ENCODE data around the gene RASGRP3. TPM values are rescaled to one million over a fixed set of nuclear protein-coding genes. Genes with fewer than 3 reads are reported as not detected.

The RASGRP3 gene
- polyA plus RNA-seq, 1 of the 3 experiments (the other 2 are of a cell fraction) = 72.5 TPM

GRCh38 chr2:33607251-33607721, 130.8 kb downstream of the RASGRP3 start:
- no peak overlapping the region for H3K27ac ChIP-seq (ENCODE audit: low read depth in 2 of 2, low read length in 1 of 2)
- H3K79me2 ChIP-seq (ENCODE audit: insufficient read depth) = no peaks in the 10 kb centered on the region
- H3F3A ChIP-seq (replicated peaks; ENCODE audit: insufficient read depth) = no peaks in the 10 kb centered on the region
- no peak overlapping the region for H3K4me3 ChIP-seq (ENCODE audit: low read depth in 2 of 2, low read length in 1 of 2)
- WGBS (ENCODE audit: low lambda C conversion rate) = 26% methylated on average over 4 of the region's 4 CpGs
- H2AFZ ChIP-seq (ENCODE audit: low read depth) = no peak overlapping the region
- POLR2A ChIA-PET = no interaction called here
- no peaks in the 10 kb centered on the region for H3K9me2 ChIP-seq
- CTCF ChIA-PET = no interaction called here
- H3K27me3 ChIP-seq (ENCODE audit: insufficient read depth) = peaks cover 10% of the 10 kb centered on the region; the same call in 1 of the 2 replicates
- H3K4me2 ChIP-seq = no peak overlapping the region
- H4K20me1 ChIP-seq (ENCODE audit: insufficient read depth) = no peaks in the 10 kb centered on the region
- H3K4me1 ChIP-seq (ENCODE audit: control insufficient read depth in 1 of 2, insufficient read depth in 2 of 2, low read depth in 1 of 2, low read length in 1 of 2) = no peaks in the 10 kb centered on the region
- no peak for TF ChIP-seq TEAD4 (IDR thresholded peaks at IDR 0.05; ENCODE audit: borderline replicate concordance, insufficient read depth)
- TF ChIP-seq FOXJ3 (CRISPR knock-in tag; IDR thresholded peaks at IDR 0.05) = no peak
- TF ChIP-seq GABPA (IDR thresholded peaks at IDR 0.05; ENCODE audit: low read depth) = no peak
- TF ChIP-seq JUND (IDR thresholded peaks at IDR 0.05) = no peak
- TF ChIP-seq RCOR1 (IDR thresholded peaks at IDR 0.05; ENCODE audit: low read length) = no peak
- no peak for TF ChIP-seq GATA2 (CRISPR knock-in tag; IDR thresholded peaks at IDR 0.05)
- H3K9me3 ChIP-seq = no peaks in the 10 kb centered on the region
- H3K36me3 ChIP-seq (replicated peaks in 1 of 2; ENCODE audit: control insufficient read depth in 1 of 2, insufficient read depth in 2 of 2, low read length in 1 of 2) = no peaks in the 10 kb centered on the region
- no peak overlapping the region for H3K9ac ChIP-seq
- no peak for DNase-seq

GRCh38 chr2:33607905-33608304, 131.5 kb downstream of the RASGRP3 start:
- CTCF ChIA-PET = no interaction called here
- no peaks in the 10 kb centered on the region for H3F3A ChIP-seq (replicated peaks; ENCODE audit: insufficient read depth)
- no peaks in the 10 kb centered on the region for H3K4me1 ChIP-seq (ENCODE audit: control insufficient read depth in 1 of 2, insufficient read depth in 2 of 2, low read depth in 1 of 2, low read length in 1 of 2)
- no peaks in the 10 kb centered on the region for H4K20me1 ChIP-seq (ENCODE audit: insufficient read depth)
- no peak overlapping the region for H2AFZ ChIP-seq (ENCODE audit: low read depth)
- TF ChIP-seq NFIC (IDR thresholded peaks at IDR 0.05; ENCODE audit: borderline replicate concordance) (no peak), POLR2AphosphoS5 (IDR thresholded peaks at IDR 0.05; ENCODE audit: low read depth, low read length) (no peak), FOSL2 (IDR thresholded peaks at IDR 0.05; ENCODE audit: borderline replicate concordance, low read depth) (no peak), ZBTB33 (IDR thresholded peaks at IDR 0.05; ENCODE audit: borderline replicate concordance, low read depth) (no peak), RCOR1 (IDR thresholded peaks at IDR 0.05; ENCODE audit: low read length) (no peak), MAX (IDR thresholded peaks at IDR 0.05; ENCODE audit: low read depth) (no peak), GATA2 (CRISPR knock-in tag; IDR thresholded peaks at IDR 0.05) (no peak), RAD21 (IDR thresholded peaks at IDR 0.05; ENCODE audit: low read length) (no peak), CHD2 (IDR thresholded peaks at IDR 0.05; ENCODE audit: low read length, partially characterized antibody) (no peak), MXI1 (IDR thresholded peaks at IDR 0.05; ENCODE audit: low read depth, low read length) (no peak), TCF12 (IDR thresholded peaks at IDR 0.05) (no peak), MEF2A (IDR thresholded peaks at IDR 0.05; ENCODE audit: borderline replicate concordance, low read depth) (no peak), RFX5 (IDR thresholded peaks at IDR 0.05; ENCODE audit: low read length) (no peak), JUND (IDR thresholded peaks at IDR 0.05) (no peak), GABPA (IDR thresholded peaks at IDR 0.05; ENCODE audit: low read depth) (no peak)
- TF ChIP-seq, protein P1, sequence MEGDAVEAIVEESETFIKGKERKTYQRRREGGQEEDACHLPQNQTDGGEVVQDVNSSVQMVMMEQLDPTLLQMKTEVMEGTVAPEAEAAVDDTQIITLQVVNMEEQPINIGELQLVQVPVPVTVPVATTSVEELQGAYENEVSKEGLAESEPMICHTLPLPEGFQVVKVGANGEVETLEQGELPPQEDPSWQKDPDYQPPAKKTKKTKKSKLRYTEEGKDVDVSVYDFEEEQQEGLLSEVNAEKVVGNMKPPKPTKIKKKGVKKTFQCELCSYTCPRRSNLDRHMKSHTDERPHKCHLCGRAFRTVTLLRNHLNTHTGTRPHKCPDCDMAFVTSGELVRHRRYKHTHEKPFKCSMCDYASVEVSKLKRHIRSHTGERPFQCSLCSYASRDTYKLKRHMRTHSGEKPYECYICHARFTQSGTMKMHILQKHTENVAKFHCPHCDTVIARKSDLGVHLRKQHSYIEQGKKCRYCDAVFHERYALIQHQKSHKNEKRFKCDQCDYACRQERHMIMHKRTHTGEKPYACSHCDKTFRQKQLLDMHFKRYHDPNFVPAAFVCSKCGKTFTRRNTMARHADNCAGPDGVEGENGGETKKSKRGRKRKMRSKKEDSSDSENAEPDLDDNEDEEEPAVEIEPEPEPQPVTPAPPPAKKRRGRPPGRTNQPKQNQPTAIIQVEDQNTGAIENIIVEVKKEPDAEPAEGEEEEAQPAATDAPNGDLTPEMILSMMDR (IDR thresholded peaks at IDR 0.05) = no peak
- TF ChIP-seq, protein P2, sequence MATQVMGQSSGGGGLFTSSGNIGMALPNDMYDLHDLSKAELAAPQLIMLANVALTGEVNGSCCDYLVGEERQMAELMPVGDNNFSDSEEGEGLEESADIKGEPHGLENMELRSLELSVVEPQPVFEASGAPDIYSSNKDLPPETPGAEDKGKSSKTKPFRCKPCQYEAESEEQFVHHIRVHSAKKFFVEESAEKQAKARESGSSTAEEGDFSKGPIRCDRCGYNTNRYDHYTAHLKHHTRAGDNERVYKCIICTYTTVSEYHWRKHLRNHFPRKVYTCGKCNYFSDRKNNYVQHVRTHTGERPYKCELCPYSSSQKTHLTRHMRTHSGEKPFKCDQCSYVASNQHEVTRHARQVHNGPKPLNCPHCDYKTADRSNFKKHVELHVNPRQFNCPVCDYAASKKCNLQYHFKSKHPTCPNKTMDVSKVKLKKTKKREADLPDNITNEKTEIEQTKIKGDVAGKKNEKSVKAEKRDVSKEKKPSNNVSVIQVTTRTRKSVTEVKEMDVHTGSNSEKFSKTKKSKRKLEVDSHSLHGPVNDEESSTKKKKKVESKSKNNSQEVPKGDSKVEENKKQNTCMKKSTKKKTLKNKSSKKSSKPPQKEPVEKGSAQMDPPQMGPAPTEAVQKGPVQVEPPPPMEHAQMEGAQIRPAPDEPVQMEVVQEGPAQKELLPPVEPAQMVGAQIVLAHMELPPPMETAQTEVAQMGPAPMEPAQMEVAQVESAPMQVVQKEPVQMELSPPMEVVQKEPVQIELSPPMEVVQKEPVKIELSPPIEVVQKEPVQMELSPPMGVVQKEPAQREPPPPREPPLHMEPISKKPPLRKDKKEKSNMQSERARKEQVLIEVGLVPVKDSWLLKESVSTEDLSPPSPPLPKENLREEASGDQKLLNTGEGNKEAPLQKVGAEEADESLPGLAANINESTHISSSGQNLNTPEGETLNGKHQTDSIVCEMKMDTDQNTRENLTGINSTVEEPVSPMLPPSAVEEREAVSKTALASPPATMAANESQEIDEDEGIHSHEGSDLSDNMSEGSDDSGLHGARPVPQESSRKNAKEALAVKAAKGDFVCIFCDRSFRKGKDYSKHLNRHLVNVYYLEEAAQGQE (IDR thresholded peaks at IDR 0.05; ENCODE audit: low read depth, low read length) = no peak
- no peak overlapping the region for H3K27ac ChIP-seq (ENCODE audit: low read depth in 2 of 2, low read length in 1 of 2)
- no peak overlapping the region for H3K4me3 ChIP-seq (ENCODE audit: low read depth in 2 of 2, low read length in 1 of 2)
- H3K9ac ChIP-seq = no peak overlapping the region
- H3K9me2 ChIP-seq = no peaks in the 10 kb centered on the region
- H3K27me3 ChIP-seq (ENCODE audit: insufficient read depth) = peaks cover 13% of the 10 kb centered on the region; the same call in 1 of the 2 replicates
- WGBS (ENCODE audit: low lambda C conversion rate) = 72% methylated on average over 2 of the region's 2 CpGs
- no peaks in the 10 kb centered on the region for H3K9me3 ChIP-seq
- H3K79me2 ChIP-seq (ENCODE audit: insufficient read depth) = no peaks in the 10 kb centered on the region
- no peak for DNase-seq
- H3K4me2 ChIP-seq = no peak overlapping the region
- H3K36me3 ChIP-seq (replicated peaks in 1 of 2; ENCODE audit: control insufficient read depth in 1 of 2, insufficient read depth in 2 of 2, low read length in 1 of 2) = no peaks in the 10 kb centered on the region
- POLR2A ChIA-PET = no interaction called here

All from SK-N-SH (cell line).